OCI-LY7 (cell line): ENCODE data around the gene FHIT. TPM values are rescaled to one million over a fixed set of nuclear protein-coding genes. Genes with fewer than 3 reads are reported as not detected.

ENCODE experiments used
- BruUV-seq: library from RNA; stranded (reverse); fragments of 400-500 nt; replicated peaks from 2 replicates; lab custom pipeline; 2021; lab: Mats Ljungman, UMichigan
- CTCF ChIA-PET: fragments of 300-600 bp; sonication (Branson Sonifier 250); formaldehyde crosslinking; loops from one replicate; lab custom pipeline; 2022; ENCODE audit warnings: antibody characterized with exemption; ENCODE audit not compliant: unreplicated experiment; lab: Charles Lee
- POLR2A ChIA-PET: fragments of 300-600 bp; sonication (Branson Sonifier 250); formaldehyde crosslinking; loops from one replicate; lab custom pipeline; 2022; ENCODE audit warnings: antibody characterized with exemption; lab: Charles Lee
- DNase-seq: peaks from one replicate; pipeline ENCODE4 v3.0.0-alpha.2; 2015; ENCODE audit warnings: low spot score
- H2AFZ ChIP-seq: fragments of 200-600 bp; sonication (generic), shearing (Covaris generic); 2 replicates; pipeline ENCODE4 v1.6.1; 2014; ENCODE audit warnings: mild to moderate bottlenecking, antibody characterized with exemption, low read length, moderate library complexity
- H3K27ac ChIP-seq: fragments of 200-600 bp; sonication (generic); 2 replicates; pipeline ENCODE4 v1.5.1; 2014; ENCODE audit warnings: mixed run types, low read depth, mild to moderate bottlenecking, moderate library complexity, low read length, inconsistent platforms; ENCODE audit not compliant: poor library complexity, severe bottlenecking
- H3K36me3 ChIP-seq: fragments of 200-600 bp; sonication (generic); 2 replicates; pipeline ENCODE4 v1.6.1; 2014; ENCODE audit warnings: mild to moderate bottlenecking, antibody characterized with exemption, low read length, moderate library complexity, mixed read lengths; ENCODE audit not compliant: insufficient read depth
- H3K4me1 ChIP-seq: fragments of 200-600 bp; sonication (generic); 2 replicates; pipeline ENCODE4 v1.5.1; 2014; ENCODE audit warnings: mild to moderate bottlenecking, low read length; ENCODE audit not compliant: insufficient read depth, poor library complexity, severe bottlenecking
- H3K4me2 ChIP-seq: fragments of 200-600 bp; sonication (generic); 2 replicates; pipeline ENCODE4 v1.6.1; 2014; ENCODE audit warnings: mild to moderate bottlenecking, low read length
- H3K4me3 ChIP-seq: fragments of 200-600 bp; sonication (generic); 2 replicates; pipeline ENCODE4 v1.5.1; 2014; ENCODE audit warnings: mild to moderate bottlenecking, low read depth, low read length; ENCODE audit not compliant: poor library complexity, severe bottlenecking
- H3K79me2 ChIP-seq: fragments of 200-600 bp; sonication (generic); 2 replicates; pipeline ENCODE4 v1.6.1; 2016; ENCODE audit warnings: low read depth, mild to moderate bottlenecking, low read length, moderate library complexity, mixed read lengths; ENCODE audit not compliant: insufficient read depth
- H3K9me2 ChIP-seq: fragments of 200-600 bp; sonication (generic); 2 replicates; pipeline ENCODE4 v1.6.1; 2016; ENCODE audit warnings: mild to moderate bottlenecking, low read length, mixed read lengths; ENCODE audit not compliant: insufficient read depth
- H3K9me3 ChIP-seq: fragments of 200-600 bp; sonication (generic); 2 replicates; pipeline ENCODE4 v1.6.1; 2014; ENCODE audit warnings: mild to moderate bottlenecking, mixed run types, low read length, mixed read lengths
- H4K20me1 ChIP-seq: fragments of 200-600 bp; sonication (generic); 2 replicates; pipeline ENCODE4 v1.6.1; 2014; ENCODE audit warnings: mild to moderate bottlenecking, antibody characterized with exemption, low read length, moderate library complexity, mixed read lengths; ENCODE audit not compliant: insufficient read depth
- EZH2phosphoT487 ChIP-seq: fragments of 200-600 bp; sonication (generic); IDR thresholded peaks from 2 replicates; pipeline ENCODE4 v1.6.1; 2018; ENCODE audit warnings: low read depth, borderline replicate concordance, mild to moderate bottlenecking, mixed run types, antibody characterized with exemption, low read length, moderate library complexity, mixed read lengths
- intact Hi-C: fragments of 100-400 bp; cut with micrococcal nuclease; formaldehyde crosslinking; loops from one replicate; pipeline ENCODE4 v1.10.0; 2022; ENCODE audit not compliant: unreplicated experiment
- total RNA-seq, 2 experiments: library from RNA; depleted of rRNA in 1 of 2; stranded (reverse); fragments of >200 nt in 1 of 2; shearing (Covaris generic) in 1 of 2; gene quantifications; 2 replicates each; pipeline ENCODE4 v1.2.3, GENCODE V29; 2014 to 2022
- TF ChIP-seq, protein P1 (sequence below): fragments of 200-600 bp; sonication (generic); conservative IDR thresholded peaks from 2 replicates; pipeline ENCODE4 v1.5.1; 2014; ENCODE audit warnings: mild to moderate bottlenecking, antibody characterized with exemption, low read length, moderate library complexity, mixed read lengths

The FHIT gene
- total RNA-seq, 2 experiments from 2014 or later, result 5.0 to 10.9 TPM

DNA sequence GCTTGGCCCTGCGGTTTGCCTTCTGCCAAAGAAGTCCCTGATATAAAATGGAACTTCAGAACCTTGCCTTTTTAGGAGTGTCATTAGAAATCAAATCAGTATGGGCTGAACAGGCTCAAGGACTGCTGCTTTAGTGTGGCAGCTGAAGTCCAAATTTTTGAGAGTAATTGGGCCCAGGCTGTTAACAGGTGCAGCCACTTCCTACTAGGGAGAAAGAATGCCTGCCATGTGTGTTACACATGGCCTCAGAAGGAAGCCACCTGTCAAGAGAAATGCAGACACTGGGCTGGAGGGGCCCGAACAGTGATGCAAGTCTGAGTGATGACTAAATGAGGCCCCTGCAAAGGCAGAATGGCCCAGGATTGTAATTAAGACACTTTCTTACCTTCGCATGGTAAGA, 1414.7 kb downstream of the FHIT start:
- no peaks in the 10 kb centered on the region for H3K9me3 ChIP-seq
- H3K9me2 ChIP-seq, result no peaks in the 10 kb centered on the region
- ChIA-PET CTCF (no interaction called here), POLR2A (interaction anchor here (0.6 kb wide), 1 partner anchor 1769 kb away, joined by 4 read pairs; no protein-coding TSS in a partner anchor)
- H3K79me2 ChIP-seq, result no peaks in the 10 kb centered on the region
- H3K27ac ChIP-seq, result no peak overlapping the region
- peaks cover 15% of the 10 kb centered on the region for H3K4me1 ChIP-seq
- DNase-seq, result peak; percentile 15
- H4K20me1 ChIP-seq, result no peaks in the 10 kb centered on the region
- no peak overlapping the region for H2AFZ ChIP-seq
- no peaks in the 10 kb centered on the region for H3K36me3 ChIP-seq
- no peak overlapping the region for H3K4me3 ChIP-seq
- H3K4me2 ChIP-seq, result no peak overlapping the region
- TF ChIP-seq EZH2phosphoT487, result no peak
- TF ChIP-seq, protein P1, sequence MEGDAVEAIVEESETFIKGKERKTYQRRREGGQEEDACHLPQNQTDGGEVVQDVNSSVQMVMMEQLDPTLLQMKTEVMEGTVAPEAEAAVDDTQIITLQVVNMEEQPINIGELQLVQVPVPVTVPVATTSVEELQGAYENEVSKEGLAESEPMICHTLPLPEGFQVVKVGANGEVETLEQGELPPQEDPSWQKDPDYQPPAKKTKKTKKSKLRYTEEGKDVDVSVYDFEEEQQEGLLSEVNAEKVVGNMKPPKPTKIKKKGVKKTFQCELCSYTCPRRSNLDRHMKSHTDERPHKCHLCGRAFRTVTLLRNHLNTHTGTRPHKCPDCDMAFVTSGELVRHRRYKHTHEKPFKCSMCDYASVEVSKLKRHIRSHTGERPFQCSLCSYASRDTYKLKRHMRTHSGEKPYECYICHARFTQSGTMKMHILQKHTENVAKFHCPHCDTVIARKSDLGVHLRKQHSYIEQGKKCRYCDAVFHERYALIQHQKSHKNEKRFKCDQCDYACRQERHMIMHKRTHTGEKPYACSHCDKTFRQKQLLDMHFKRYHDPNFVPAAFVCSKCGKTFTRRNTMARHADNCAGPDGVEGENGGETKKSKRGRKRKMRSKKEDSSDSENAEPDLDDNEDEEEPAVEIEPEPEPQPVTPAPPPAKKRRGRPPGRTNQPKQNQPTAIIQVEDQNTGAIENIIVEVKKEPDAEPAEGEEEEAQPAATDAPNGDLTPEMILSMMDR, result no peak
- BruUV-seq, result no TSS peak
- intact Hi-C loops, result loop anchor here (5.0 kb wide), 1 partner anchor 246 kb away; no protein-coding TSS in a partner anchor

DNA sequence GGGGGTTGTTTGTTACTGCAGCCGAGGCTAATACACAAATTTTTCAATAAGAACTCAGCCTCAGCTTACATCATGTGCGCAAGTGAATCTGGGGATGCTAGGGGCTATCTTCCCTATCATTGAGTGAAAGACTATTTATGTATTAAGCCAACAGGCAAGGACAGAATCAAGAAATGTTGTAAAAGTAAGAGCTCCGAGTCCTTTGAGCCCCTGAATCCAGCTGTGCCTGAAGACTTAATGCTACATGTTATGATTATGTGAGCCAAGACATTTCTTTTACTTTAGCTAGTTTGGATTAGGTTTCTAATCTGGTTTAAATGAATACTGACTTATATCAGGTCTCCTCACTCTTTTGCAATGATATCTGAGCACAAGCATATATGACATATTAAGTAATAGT, 1418.5 kb downstream of the FHIT start:
- H3K36me3 ChIP-seq, result no peaks in the 10 kb centered on the region
- ChIA-PET POLR2A (interaction anchor here (0.7 to 1.2 kb wide), 3 partner anchors 8 to 21 kb away, joined by 3 read pairs; no protein-coding TSS in a partner anchor), CTCF (no interaction called here)
- H3K4me1 ChIP-seq, result peaks cover 6% of the 10 kb centered on the region
- H3K27ac ChIP-seq, result no peak overlapping the region
- intact Hi-C loops, result no loop called here
- H3K79me2 ChIP-seq, result no peaks in the 10 kb centered on the region
- H4K20me1 ChIP-seq, result no peaks in the 10 kb centered on the region
- no peak for DNase-seq
- H2AFZ ChIP-seq, result no peak overlapping the region
- no peak overlapping the region for H3K4me2 ChIP-seq
- no peaks in the 10 kb centered on the region for H3K9me3 ChIP-seq
- no peak overlapping the region for H3K4me3 ChIP-seq
- TF ChIP-seq, protein P1, result no peak
- no peak for TF ChIP-seq EZH2phosphoT487
- H3K9me2 ChIP-seq, result no peaks in the 10 kb centered on the region
- no TSS peak for BruUV-seq

DNA sequence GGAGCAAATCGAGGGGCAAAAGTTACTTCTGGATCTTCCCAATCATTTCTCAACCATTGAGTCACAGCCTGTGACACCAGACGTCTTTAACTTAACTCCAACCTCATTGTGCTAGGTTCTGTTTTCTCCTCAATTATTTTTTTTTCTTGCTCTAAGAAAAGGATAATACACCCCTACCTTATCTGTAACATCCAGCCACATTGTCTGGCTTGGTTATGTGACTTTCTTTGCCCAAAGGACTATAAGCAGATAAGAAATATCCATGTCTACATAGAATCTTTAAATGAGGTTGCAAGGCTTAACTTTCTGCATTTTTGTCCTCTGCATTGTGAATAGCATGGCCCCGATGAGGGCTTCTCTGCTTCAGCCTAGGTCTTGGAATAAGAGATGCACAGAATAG, 1419.0 kb downstream of the FHIT start:
- BruUV-seq, result no TSS peak
- DNase-seq, result no peak
- H3K27ac ChIP-seq, result no peak overlapping the region
- no peaks in the 10 kb centered on the region for H3K36me3 ChIP-seq
- H3K4me3 ChIP-seq, result no peak overlapping the region
- peaks cover 6% of the 10 kb centered on the region for H3K4me1 ChIP-seq
- H3K79me2 ChIP-seq, result no peaks in the 10 kb centered on the region
- no peak overlapping the region for H2AFZ ChIP-seq
- CTCF ChIA-PET, result no interaction called here
- intact Hi-C loops, result no loop called here
- no peak overlapping the region for H3K4me2 ChIP-seq
- H3K9me2 ChIP-seq, result no peaks in the 10 kb centered on the region
- POLR2A ChIA-PET, result interaction anchor here (1.0 to 1.2 kb wide), 2 partner anchors 9 to 20 kb away, joined by 3 read pairs; no protein-coding TSS in a partner anchor
- H4K20me1 ChIP-seq, result no peaks in the 10 kb centered on the region
- no peaks in the 10 kb centered on the region for H3K9me3 ChIP-seq
- TF ChIP-seq, protein P1, result no peak
- TF ChIP-seq EZH2phosphoT487, result no peak
